HepG2 (cell line): ENCODE measurements around the gene CSNK2A1. TPM values are rescaled to one million over a fixed set of nuclear protein-coding genes. Genes with fewer than 3 reads are reported as not detected.

Source experiments
- ATAC-seq: fragments of 200-7000 bp; cut with Tn5 transposase; 3 replicates; pipeline ENCODE4 v1.9.1; 2020; ENCODE audit warnings: mild to moderate bottlenecking, moderate library complexity
- BruUV-seq: library from RNA; stranded (reverse); fragments of 400-500 nt; replicated peaks from 2 replicates; lab custom pipeline; 2021; lab: Mats Ljungman, UMichigan
- CTCF ChIA-PET: fragments of 300-600 bp; formaldehyde crosslinking; extraction: SDS; loops from one replicate; lab custom pipeline; 2021; ENCODE audit warnings: low total read pairs, inconsistent platforms, low intra/inter-chr PET ratio; lab: Yijun Ruan, JAX
- POLR2A ChIA-PET: fragments of 350-600 bp; sonication (Branson Sonifier 250); formaldehyde crosslinking; loops from one replicate; lab custom pipeline; 2020; ENCODE audit warnings: antibody characterized with exemption, inconsistent platforms; lab: Yijun Ruan, JAX
- DNase-seq: peaks from one replicate; pipeline ENCODE4 v3.0.0-alpha.2; 2015; ENCODE audit warnings: low spot score
- FAIRE-seq: peaks from 3 replicates; lab custom pipeline; 2011; peaks lifted over from hg19 to GRCh38; lab: Jason Lieb, UNC
- H2AFZ ChIP-seq: one replicate; pipeline ENCODE4 v1.6.1; 2011; ENCODE audit warnings: low read length, inconsistent platforms
- H3K27ac ChIP-seq: fragments of 300-600 bp; 3 replicates; pipeline ENCODE4 v1.8.0; 2011; ENCODE audit warnings: mixed run types, mild to moderate bottlenecking, mixed read lengths, low read length, inconsistent platforms; ENCODE audit not compliant: insufficient read depth; ENCODE audit errors: extremely low read length
- H3K27me3 ChIP-seq, 2 experiments: fragments of 200-600 bp in 1 of 2; 2 replicates in 1 of 2; 3 replicates in 1 of 2; pipeline versions ENCODE4 v1.6.0 to v1.8.0; 2011; ENCODE audit warnings: low read length in 2 of 2, mild to moderate bottlenecking in 2 of 2, moderate library complexity in 2 of 2, inconsistent platforms in 1 of 2; ENCODE audit not compliant: insufficient read depth in 2 of 2, control insufficient read depth in 1 of 2
- H3K36me3 ChIP-seq, 2 experiments: fragments of 200-600 bp in 1 of 2; replicated peaks in 1 of 2; 2 replicates in 1 of 2; 3 replicates in 1 of 2; pipeline versions ENCODE4 v1.5.1 to v1.8.0; 2011; ENCODE audit warnings: low read length in 2 of 2, inconsistent platforms in 1 of 2; ENCODE audit not compliant: insufficient read depth in 2 of 2, control insufficient read depth in 1 of 2
- H3K4me1 ChIP-seq: 2 replicates; pipeline ENCODE4 v1.5.1; 2012; ENCODE audit warnings: low read length, inconsistent platforms; ENCODE audit not compliant: insufficient read depth
- H3K4me2 ChIP-seq: 2 replicates; pipeline ENCODE4 v1.6.0; 2011; ENCODE audit warnings: low read depth, low read length, inconsistent platforms
- H3K4me3 ChIP-seq, 3 experiments: fragments of 200-600 bp in 1 of 3; sonication (generic), shearing (Covaris generic) in 1 of 3; replicated peaks in 1 of 3; 2 replicates each; pipeline ENCODE4 v1.5.1; 2011 to 2016; ENCODE audit warnings: low read length in 3 of 3, inconsistent platforms in 2 of 3, low read depth in 2 of 3, mild to moderate bottlenecking in 2 of 3, control low read depth in 1 of 3, mixed read lengths in 1 of 3; ENCODE audit not compliant: insufficient read depth in 1 of 3
- H3K79me2 ChIP-seq: one replicate; pipeline ENCODE4 v1.6.1; 2011; ENCODE audit warnings: low read length, inconsistent platforms; ENCODE audit not compliant: insufficient read depth
- H3K9ac ChIP-seq: 2 replicates; pipeline ENCODE4 v1.6.0; 2011; ENCODE audit warnings: mild to moderate bottlenecking, low read depth, low read length, inconsistent platforms; ENCODE audit not compliant: insufficient read depth
- H3K9me3 ChIP-seq: 2 replicates; pipeline ENCODE4 v1.5.1; 2012; ENCODE audit warnings: mild to moderate bottlenecking, low read length
- H4K20me1 ChIP-seq: 2 replicates; pipeline ENCODE4 v1.6.0; 2011; ENCODE audit warnings: inconsistent platforms, mild to moderate bottlenecking, low read length, moderate library complexity; ENCODE audit not compliant: insufficient read depth
- CEBPG ChIP-seq: IDR thresholded peaks from 2 replicates; pipeline ENCODE4 v1.6.1; 2016
- CREB1 ChIP-seq, 2 experiments: fragments of 450-650 bp in 1 of 2; IDR thresholded peaks; 2 replicates each; pipeline ENCODE4 v1.6.1; 2016 to 2017; ENCODE audit warnings: control low read depth in 1 of 2, mild to moderate bottlenecking in 1 of 2, missing compliant biosample characterization in 1 of 2, missing genetic modification characterization in 1 of 2
- LCORL ChIP-seq, 2 experiments: fragments of 450-650 bp in 1 of 2; sonication (generic) in 1 of 2; formaldehyde crosslinking in 1 of 2; IDR thresholded peaks; 2 replicates each; pipeline versions ENCODE4 v1.5.0 to v1.6.1; 2017 to 2020; ENCODE audit warnings: antibody characterized with exemption in 1 of 2, missing genetic modification reagents in 1 of 2
- NR3C1 ChIP-seq: sonication (generic); formaldehyde crosslinking; IDR thresholded peaks from 2 replicates; pipeline ENCODE4 v1.4.0; 2020; ENCODE audit warnings: missing genetic modification reagents
- SATB2 ChIP-seq: sonication (generic); formaldehyde crosslinking; IDR thresholded peaks from 2 replicates; pipeline ENCODE4 v1.5.0; 2020; ENCODE audit warnings: missing genetic modification reagents
- XRCC5 ChIP-seq: fragments of 200-400 bp; formaldehyde crosslinking; optimal IDR thresholded peaks from 2 replicates; pipeline ENCODE3; 2017; ENCODE audit warnings: mild to moderate bottlenecking, low read length
- ZFP36L2 ChIP-seq: sonication (generic); formaldehyde crosslinking; IDR thresholded peaks from 2 replicates; pipeline ENCODE4 v1.4.0; 2020; ENCODE audit warnings: missing genetic modification reagents
- ZNF510 ChIP-seq: sonication (generic); formaldehyde crosslinking; IDR thresholded peaks from 2 replicates; pipeline ENCODE4 v1.4.0; 2020; ENCODE audit warnings: low read depth, mild to moderate bottlenecking, missing genetic modification reagents
- WGBS: methylation state at CpG from one replicate; pipeline ENCODE4 v1.1.6; 2017; ENCODE audit warnings: low lambda C conversion rate; 5-methylcytosine and 5-hydroxymethylcytosine counted together
- in situ Hi-C: cut with HindIII; loops from 2 replicates; pipeline ENCODE4 v1.10.0; 2017; ENCODE audit warnings: low pct_unique_long_range_greater_than_20kb; ENCODE audit not compliant: extremely low pct_ligation_motif_present
- intact Hi-C: fragments of 100-400 bp; cut with micrococcal nuclease; formaldehyde crosslinking; loops from one replicate; pipeline ENCODE4 v1.10.0; 2022; ENCODE audit not compliant: unreplicated experiment
- polyA plus RNA-seq, 8 experiments: library from polyadenylated mRNA; depleted of rRNA in 3 of 8; stranded (reverse) in 7 of 8; unstranded in 1 of 8; fragments of >200 nt; fragmentation: Illumina TruSeq in 4 of 8; extraction: Trizol in 4 of 8; gene quantifications; 2 replicates each; pipeline versions ENCODE4 v1.2.1 to v1.2.3, GENCODE V29; 2011 to 2016; ENCODE audit warnings: low read depth in 4 of 8, missing spikeins in 1 of 8, mixed read lengths in 1 of 8; ENCODE audit not compliant: insufficient read depth in 1 of 8
- total RNA-seq, 5 experiments: library from RNA; depleted of rRNA; stranded (reverse); fragments of >200 nt; fragmentation: Illumina TruSeq; extraction: Trizol; gene quantifications; 2 replicates each; pipeline ENCODE4 v1.2.3, GENCODE V29; 2016; ENCODE audit warnings: low read depth in 1 of 5
- TF ChIP-seq, protein P1 (sequence below): sonication (generic); formaldehyde crosslinking; IDR thresholded peaks from 2 replicates; pipeline ENCODE4 v1.4.0; 2020; ENCODE audit warnings: mild to moderate bottlenecking, missing genetic modification reagents
- TF ChIP-seq, protein P2 (sequence below): sonication (generic); formaldehyde crosslinking; IDR thresholded peaks from 2 replicates; pipeline ENCODE4 v1.9.0; 2021; ENCODE audit warnings: missing genetic modification reagents, borderline replicate concordance
- TF ChIP-seq, protein P3 (sequence below): sonication (generic); formaldehyde crosslinking; IDR thresholded peaks from 2 replicates; pipeline ENCODE4 v1.5.0; 2020; ENCODE audit warnings: mild to moderate bottlenecking, missing genetic modification reagents, moderate library complexity
- TF ChIP-seq, protein P4 (sequence below): sonication (generic); formaldehyde crosslinking; conservative IDR thresholded peaks from 2 replicates; pipeline ENCODE4 v1.8.0; 2022; ENCODE audit warnings: missing genetic modification reagents
- TF ChIP-seq, protein P5 (sequence below): sonication (generic); formaldehyde crosslinking; IDR thresholded peaks from 2 replicates; pipeline ENCODE4 v1.8.0; 2022; ENCODE audit warnings: mild to moderate bottlenecking, missing genetic modification reagents, moderate library complexity

Gene CSNK2A1
- total and polyA plus RNA-seq, 2 of the 13 experiments (the other 11 are each of a cell fraction or from before 2014, with no cell fraction given) = 153 to 231 TPM

DNA sequence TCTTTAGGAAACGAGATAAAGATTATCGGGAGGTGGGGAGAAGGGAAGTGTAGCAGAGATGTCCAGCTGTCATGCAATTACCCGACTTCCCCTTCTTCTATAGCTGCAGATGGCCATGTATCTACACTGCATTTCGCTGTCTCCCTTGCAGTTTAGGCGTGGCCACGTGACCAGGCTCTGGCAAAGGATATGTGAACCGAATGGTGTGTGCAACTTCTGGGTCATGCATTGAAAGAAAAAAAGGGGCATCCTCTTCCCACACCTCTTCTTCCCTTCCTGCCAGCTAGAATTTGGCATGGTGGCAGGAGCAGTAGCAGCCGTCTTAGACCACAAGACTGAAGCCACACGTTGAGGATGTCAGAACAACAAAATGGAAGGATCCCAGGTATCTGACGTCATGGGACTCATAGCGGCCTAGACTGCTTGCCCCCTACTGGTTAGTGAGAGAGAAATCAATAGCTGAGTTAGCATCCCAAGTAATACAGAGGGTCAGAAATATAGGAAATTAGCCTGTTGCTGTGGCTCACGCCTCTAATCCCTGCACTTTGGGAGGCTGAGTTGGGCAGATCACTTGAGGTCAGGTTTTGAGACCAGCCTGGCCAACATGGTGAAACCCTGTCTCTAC lies 33.7 kb upstream of the CSNK2A1 start (continued):
- TF ChIP-seq, protein P1, sequence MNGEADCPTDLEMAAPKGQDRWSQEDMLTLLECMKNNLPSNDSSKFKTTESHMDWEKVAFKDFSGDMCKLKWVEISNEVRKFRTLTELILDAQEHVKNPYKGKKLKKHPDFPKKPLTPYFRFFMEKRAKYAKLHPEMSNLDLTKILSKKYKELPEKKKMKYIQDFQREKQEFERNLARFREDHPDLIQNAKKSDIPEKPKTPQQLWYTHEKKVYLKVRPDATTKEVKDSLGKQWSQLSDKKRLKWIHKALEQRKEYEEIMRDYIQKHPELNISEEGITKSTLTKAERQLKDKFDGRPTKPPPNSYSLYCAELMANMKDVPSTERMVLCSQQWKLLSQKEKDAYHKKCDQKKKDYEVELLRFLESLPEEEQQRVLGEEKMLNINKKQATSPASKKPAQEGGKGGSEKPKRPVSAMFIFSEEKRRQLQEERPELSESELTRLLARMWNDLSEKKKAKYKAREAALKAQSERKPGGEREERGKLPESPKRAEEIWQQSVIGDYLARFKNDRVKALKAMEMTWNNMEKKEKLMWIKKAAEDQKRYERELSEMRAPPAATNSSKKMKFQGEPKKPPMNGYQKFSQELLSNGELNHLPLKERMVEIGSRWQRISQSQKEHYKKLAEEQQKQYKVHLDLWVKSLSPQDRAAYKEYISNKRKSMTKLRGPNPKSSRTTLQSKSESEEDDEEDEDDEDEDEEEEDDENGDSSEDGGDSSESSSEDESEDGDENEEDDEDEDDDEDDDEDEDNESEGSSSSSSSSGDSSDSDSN (CRISPR knock-in tag) = no peak
- TF ChIP-seq ZFP36L2 = no peak
- TF ChIP-seq NR3C1 = no peak
- peak; percentile 86 for TF ChIP-seq XRCC5
- 0 out of 2 replicates have a peak, but pooled peaks have one; percentile 8 for TF ChIP-seq CEBPG (CRISPR knock-in tag)
- TF ChIP-seq, protein P2, sequence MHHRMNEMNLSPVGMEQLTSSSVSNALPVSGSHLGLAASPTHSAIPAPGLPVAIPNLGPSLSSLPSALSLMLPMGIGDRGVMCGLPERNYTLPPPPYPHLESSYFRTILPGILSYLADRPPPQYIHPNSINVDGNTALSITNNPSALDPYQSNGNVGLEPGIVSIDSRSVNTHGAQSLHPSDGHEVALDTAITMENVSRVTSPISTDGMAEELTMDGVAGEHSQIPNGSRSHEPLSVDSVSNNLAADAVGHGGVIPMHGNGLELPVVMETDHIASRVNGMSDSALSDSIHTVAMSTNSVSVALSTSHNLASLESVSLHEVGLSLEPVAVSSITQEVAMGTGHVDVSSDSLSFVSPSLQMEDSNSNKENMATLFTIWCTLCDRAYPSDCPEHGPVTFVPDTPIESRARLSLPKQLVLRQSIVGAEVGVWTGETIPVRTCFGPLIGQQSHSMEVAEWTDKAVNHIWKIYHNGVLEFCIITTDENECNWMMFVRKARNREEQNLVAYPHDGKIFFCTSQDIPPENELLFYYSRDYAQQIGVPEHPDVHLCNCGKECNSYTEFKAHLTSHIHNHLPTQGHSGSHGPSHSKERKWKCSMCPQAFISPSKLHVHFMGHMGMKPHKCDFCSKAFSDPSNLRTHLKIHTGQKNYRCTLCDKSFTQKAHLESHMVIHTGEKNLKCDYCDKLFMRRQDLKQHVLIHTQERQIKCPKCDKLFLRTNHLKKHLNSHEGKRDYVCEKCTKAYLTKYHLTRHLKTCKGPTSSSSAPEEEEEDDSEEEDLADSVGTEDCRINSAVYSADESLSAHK (CRISPR knock-in tag) = no peak
- no peak for TF ChIP-seq ZNF510

DNA sequence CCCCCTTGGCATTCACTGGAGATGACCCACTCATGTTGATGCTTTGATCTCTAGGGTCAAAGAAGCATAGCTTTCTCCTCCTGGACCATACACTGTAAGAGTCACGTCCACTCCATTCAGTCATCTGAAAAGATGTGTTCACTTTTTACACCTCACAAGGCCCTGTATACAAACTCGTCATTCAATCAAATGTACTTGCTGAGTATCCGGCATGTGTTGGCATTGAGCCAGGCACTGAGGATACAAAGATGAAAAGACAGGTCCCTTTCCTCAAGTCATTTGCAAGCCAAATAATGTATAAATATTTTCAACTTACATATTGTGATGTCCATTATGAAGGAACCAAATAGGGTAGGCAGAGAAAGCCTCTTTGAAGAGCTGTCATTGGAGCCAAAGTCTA lies 32.6 kb upstream of the CSNK2A1 start:
- Histone ChIP-seq H3K79me2 (no peaks in the 10 kb centered on the region), H3K9me3 (no peaks in the 10 kb centered on the region), H3K36me3 (no peaks in the 10 kb centered on the region), H3K27me3 (peaks cover 14 to 42% of the 10 kb centered on the region in 2 experiments), H3K4me2 (no peak overlapping the region), H3K4me1 (no peaks in the 10 kb centered on the region), H4K20me1 (no peaks in the 10 kb centered on the region), H3K9ac (no peak overlapping the region), H2AFZ (no peak overlapping the region), H3K4me3 (no peak overlapping the region), H3K27ac (no peak overlapping the region)
- 31% methylated on average over 3 of the region's 3 CpGs for WGBS
- DNase-seq (no peak), FAIRE-seq (no peak), ATAC-seq (no peak)
- BruUV-seq = no TSS peak
- ChIA-PET CTCF (no interaction called here), POLR2A (no interaction called here)
- in situ Hi-C loops (no loop called here), intact Hi-C loops (no loop called here)
- TF ChIP-seq CREB1 (IDR thresholded peaks at IDR 0.05) (0 out of 2 replicates have a peak, but pooled peaks have one; percentile 19), CREB1 (CRISPR knock-in tag; IDR thresholded peaks at IDR 0.05) (no peak), LCORL (IDR thresholded peaks at IDR 0.05) (peak; percentile 88), LCORL (CRISPR knock-in tag; IDR thresholded peaks at IDR 0.05) (no peak), SATB2 (no peak)
- TF ChIP-seq, protein P3, sequence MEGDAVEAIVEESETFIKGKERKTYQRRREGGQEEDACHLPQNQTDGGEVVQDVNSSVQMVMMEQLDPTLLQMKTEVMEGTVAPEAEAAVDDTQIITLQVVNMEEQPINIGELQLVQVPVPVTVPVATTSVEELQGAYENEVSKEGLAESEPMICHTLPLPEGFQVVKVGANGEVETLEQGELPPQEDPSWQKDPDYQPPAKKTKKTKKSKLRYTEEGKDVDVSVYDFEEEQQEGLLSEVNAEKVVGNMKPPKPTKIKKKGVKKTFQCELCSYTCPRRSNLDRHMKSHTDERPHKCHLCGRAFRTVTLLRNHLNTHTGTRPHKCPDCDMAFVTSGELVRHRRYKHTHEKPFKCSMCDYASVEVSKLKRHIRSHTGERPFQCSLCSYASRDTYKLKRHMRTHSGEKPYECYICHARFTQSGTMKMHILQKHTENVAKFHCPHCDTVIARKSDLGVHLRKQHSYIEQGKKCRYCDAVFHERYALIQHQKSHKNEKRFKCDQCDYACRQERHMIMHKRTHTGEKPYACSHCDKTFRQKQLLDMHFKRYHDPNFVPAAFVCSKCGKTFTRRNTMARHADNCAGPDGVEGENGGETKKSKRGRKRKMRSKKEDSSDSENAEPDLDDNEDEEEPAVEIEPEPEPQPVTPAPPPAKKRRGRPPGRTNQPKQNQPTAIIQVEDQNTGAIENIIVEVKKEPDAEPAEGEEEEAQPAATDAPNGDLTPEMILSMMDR (CRISPR knock-in tag) = no peak
- TF ChIP-seq, protein P4, sequence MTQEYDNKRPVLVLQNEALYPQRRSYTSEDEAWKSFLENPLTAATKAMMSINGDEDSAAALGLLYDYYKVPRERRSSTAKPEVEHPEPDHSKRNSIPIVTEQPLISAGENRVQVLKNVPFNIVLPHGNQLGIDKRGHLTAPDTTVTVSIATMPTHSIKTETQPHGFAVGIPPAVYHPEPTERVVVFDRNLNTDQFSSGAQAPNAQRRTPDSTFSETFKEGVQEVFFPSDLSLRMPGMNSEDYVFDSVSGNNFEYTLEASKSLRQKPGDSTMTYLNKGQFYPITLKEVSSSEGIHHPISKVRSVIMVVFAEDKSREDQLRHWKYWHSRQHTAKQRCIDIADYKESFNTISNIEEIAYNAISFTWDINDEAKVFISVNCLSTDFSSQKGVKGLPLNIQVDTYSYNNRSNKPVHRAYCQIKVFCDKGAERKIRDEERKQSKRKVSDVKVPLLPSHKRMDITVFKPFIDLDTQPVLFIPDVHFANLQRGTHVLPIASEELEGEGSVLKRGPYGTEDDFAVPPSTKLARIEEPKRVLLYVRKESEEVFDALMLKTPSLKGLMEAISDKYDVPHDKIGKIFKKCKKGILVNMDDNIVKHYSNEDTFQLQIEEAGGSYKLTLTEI (CRISPR knock-in tag) = no peak
- TF ChIP-seq, protein P5, sequence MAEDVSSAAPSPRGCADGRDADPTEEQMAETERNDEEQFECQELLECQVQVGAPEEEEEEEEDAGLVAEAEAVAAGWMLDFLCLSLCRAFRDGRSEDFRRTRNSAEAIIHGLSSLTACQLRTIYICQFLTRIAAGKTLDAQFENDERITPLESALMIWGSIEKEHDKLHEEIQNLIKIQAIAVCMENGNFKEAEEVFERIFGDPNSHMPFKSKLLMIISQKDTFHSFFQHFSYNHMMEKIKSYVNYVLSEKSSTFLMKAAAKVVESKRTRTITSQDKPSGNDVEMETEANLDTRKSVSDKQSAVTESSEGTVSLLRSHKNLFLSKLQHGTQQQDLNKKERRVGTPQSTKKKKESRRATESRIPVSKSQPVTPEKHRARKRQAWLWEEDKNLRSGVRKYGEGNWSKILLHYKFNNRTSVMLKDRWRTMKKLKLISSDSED = no peak
